GM15510 (cell line): ENCODE results near the gene FLNC.

Experiments used
- POLR2A ChIP-seq: IDR thresholded peaks from 3 replicates; pipeline ENCODE4 v1.6.1; 2011; ENCODE audit warnings: borderline replicate concordance; ENCODE audit not compliant: insufficient read length; ENCODE audit errors: extremely low read depth

The FLNC gene

DNA sequence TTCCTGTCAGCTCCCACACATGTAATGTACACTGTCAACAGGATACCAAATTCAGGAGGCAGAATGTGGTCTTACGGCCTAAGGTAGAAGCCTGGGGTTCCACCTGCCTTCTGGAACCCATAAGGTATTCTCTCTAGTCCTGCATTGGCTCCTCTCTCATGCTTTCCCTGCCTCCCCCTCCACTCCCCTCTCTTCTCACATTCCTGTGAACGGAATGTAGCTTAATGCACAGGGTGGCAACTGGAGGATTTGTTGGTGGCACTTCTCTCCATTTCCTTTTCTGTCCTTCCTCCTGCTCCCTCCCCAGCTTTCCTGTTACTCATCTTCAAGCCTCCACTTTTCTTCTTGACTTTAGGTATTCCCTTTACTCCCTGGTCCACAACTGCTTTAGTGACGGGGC lies 11.5 kb upstream of the FLNC start:
- no peak for TF ChIP-seq POLR2A

DNA sequence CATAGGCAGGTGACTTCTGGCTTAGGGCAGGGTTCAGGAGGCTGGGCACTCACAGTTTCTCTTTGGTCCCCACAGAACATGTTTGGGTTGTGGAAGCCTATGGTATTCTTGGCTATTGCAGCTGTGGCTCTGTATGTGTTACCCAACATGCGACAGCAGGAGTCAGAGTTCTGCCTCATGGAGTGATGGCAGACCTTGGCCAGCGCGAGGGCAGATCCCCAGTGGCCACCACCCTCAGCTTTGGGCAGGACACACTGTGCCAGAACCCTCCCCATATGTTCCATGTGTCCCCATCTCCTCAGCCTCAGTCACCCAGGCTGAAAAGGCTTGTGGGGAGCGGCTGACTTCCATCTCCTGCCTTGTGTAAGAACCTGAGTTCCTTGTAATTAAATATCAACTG lies 8.5 kb upstream of the FLNC start:
- TF ChIP-seq POLR2A: no peak

DNA sequence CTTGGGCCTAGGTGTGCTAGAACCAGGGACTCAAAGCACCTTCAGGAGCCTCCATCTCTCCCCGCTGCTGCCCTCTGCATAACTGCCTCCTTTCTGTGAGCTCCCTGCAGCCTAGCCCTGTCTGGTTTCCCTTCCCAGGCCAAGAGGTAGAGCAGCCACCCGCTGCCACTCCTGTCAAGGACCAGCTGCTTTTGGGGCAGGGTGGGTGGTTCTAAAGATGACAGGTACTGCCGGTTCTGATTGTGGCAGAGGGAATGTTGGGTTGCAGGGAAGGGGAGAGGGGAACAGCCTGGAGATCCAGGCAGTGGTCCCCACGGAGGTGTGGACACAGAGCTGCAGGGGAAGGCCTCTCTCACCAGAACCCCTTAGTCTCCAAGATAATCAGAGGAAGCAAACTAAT lies 3.7 kb upstream of the FLNC start:
- TF ChIP-seq POLR2A: no peak

GRCh38 chr7:128826916-128827247 lies 3.3 kb upstream of the FLNC start:
- TF ChIP-seq POLR2A: no peak

DNA sequence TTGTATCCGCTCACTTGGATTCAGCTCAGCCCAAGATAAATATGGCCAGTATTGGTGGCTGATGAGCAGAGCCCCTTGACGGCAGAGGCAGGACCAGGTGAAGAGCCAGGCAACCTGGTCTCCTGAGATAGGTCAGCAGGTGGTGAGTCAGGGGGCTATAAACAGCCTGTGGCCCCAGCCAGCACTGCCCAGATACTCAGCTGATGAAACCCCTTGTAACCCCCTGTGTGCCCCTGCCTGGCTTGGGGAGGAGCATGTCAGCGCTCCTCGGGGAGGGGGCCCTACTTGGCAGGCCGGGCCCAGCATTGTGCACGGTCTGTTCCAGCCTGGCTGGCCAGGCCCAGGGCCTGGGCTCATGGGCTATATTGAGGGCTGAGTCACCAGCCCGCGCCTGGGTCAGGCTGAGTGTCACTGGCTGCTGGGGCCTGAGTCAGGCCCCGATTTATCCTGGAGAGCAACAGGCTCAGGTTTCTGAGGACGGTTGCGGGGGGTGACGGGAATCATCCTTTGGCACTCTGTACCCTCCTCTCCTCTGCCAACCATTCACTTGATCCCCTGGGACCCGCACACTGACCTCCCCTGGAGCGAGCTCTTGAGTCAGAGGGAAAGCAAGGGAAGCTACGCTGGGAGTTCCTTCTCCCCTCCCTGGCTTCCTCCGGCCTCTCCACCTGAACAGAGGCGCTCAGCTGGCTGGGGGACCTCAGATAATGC lies 2.8 kb upstream of the FLNC start:
- no peak for TF ChIP-seq POLR2A

GRCh38 chr7:128827971-128828711 lies 2.1 kb upstream of the FLNC start:
- TF ChIP-seq POLR2A: no peak

GRCh38 chr7:128829391-128830166 lies 627 bp upstream of the FLNC start:
- TF ChIP-seq POLR2A: no peak

DNA sequence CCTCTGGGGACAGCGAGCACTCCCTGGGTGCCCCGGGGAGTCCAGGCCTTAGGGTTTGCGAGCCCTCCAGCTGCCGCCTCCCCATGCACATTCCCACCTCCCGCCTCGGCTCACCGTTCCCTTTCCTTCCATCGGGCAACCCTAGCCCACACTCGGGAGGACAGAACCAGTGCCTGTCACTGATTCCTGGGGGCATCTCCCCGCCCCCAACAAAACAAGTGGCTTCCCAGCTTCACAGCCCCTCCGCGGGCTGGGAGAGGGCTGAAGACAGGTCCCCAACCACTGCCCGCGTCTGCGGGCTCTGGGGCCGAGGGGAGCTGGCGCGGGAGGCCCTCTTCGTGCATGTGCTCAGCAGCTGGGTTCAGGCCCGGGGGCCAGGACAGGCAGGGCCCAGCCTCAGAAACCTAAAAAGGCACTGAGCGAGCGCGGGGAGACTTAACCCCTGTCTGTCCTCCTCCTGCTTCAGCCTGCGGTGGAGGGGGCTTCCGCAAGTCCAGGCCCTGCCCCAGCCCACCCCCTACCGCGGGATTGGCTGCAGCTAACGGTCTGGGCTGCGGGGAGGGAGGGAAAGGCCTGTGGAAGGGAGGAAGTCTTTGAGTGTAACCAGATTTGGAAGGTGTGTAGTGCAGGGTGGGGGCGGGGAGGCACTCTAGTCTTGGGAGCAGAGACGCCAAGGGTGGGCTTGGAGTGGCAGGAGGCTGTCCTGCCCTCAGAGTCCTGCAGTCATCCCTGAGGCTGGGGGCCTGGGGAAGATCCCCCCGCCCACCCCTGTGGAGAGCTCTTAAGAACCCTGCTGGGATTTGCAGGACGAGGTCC lies 1.2 kb downstream of the FLNC start:
- TF ChIP-seq POLR2A: no peak

GRCh38 chr7:128831994-128832879 lies 2.0 kb downstream of the FLNC start:
- no peak for TF ChIP-seq POLR2A

- TF ChIP-seq POLR2A: no peak
Measured at GRCh38 chr7:128832880-128833147, 2.6 kb downstream of the FLNC start.

DNA sequence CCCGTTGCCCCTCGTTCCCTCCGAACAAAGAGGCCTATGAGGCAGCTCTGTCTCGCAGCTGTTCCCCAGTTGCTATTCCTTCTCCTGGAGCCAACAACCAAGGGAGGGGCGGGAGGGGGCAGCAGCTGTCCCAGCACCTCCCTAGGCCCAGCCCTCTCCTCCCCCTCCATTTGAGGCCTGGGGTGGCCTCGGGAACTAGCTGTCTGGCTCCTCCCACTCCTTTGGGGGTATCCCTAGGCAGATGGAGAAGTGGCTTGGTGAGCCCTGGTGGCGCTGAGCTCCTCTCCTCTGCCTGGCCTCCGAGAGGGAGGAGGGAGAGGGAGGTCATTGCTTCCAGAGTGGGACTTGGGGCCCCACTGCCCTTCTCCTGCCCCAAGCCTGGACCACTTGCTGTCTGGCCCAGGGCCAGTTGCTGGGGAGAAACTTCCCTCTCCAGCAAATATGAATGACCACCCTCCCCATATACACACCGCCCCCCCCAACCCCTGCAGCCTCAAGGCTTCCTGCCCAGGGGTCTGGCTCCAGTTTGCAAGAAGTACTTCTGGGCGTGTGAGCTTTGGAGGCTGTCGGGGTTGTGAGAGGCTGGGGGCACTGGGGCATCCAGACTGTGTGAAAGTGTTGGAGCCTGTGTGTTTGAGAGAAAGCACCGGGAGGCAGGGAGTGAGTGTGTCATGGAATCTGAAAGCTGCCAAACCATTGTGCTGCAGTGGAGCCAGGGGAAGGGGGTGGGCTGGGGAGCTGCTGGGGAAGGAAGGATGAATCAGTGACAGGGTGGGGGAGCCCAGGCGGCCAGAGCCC lies 3.1 kb downstream of the FLNC start:
- no peak for TF ChIP-seq POLR2A

GRCh38 chr7:128833946-128834325 lies 3.7 kb downstream of the FLNC start:
- TF ChIP-seq POLR2A: no peak

GRCh38 chr7:128835231-128835751 lies 5.1 kb downstream of the FLNC start:
- TF ChIP-seq POLR2A: no peak

DNA sequence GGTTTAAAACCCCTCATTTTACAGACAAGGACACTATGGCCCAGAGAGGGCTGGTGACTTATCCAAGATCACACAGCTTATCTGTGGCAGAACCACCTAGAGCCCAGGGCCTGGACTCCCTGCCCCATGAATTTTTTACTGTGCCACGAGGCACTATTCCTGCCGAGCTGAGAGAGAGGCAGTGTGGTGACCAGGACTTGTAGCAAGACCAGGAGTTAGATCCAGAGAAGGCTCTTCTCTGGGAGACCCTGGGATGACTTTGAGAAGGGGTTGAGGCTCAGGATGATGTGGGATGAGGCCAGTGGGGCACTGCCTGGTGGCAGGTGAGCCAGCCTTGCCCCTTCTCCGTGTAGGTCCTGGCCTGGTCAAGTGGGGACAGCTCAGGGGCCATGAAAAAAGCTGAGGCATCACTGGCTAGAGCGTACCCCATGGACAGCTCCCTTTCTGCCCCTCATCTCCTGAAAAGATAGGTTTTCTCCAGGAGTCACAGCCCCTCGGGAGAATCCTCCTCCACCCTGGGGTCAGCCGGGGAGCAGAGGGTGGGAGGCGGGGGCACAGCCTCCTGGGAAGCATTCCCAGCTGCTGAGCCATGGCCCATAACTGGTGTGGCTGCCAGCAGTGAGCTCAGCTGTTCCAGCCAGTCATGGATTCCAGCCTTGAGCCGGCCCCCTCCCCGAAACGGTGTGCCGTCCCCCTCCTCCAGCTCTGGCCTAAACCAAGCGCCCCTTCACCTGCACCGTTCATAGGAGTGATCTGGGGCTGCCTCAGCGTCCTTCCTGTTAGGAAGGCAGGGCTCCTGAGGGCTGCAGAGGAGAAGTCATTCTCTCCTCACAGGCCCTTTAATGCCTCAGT lies 5.8 kb downstream of the FLNC start:
- TF ChIP-seq POLR2A: no peak
